ENCODE results near the gene JPT1. TPM values are rescaled to one million over a fixed set of nuclear protein-coding genes. Genes with fewer than 3 reads are reported as not detected.
A peak's percentile ranks its signal among the peaks of the same experiment; 100 is the strongest.
"Not testable (repeated sequence)": the region's sequence is repeated elsewhere in the genome, so short reads cannot be mapped to it uniquely, and the experiment has no call there.

JPT1 gene
- total and polyA plus RNA-seq, 2 donors (not counting 3 experiments of a cell fraction or from before 2014, with no cell fraction given), result 212 to 352 TPM

GRCh38 chr17:75159196-75160031 is 5.1 kb upstream of the JPT1 start:
- Histone ChIP-seq H3K9me3 (replicated peaks; ENCODE audit: control insufficient read depth, insufficient read depth, low read length) (no peaks in the 10 kb centered on the region), H3K36me3 (ENCODE audit: control insufficient read depth in 2 of 2, extremely low read depth in 1 of 2, insufficient read depth in 2 of 2, low read length in 2 of 2) (peaks cover 0 to 3% of the 10 kb centered on the region in 2 experiments), H2AFZ (ENCODE audit: low read depth, low read length) (no peak overlapping the region), H3K9ac (replicated peaks; ENCODE audit: extremely low read depth, insufficient read depth, low read length) (peak overlapping the region; percentile 24), H3K4me1 (ENCODE audit: control insufficient read depth, extremely low read depth, insufficient read depth, low read length) (peaks cover 23% of the 10 kb centered on the region), H3K9me1 (replicated peaks; ENCODE audit: control insufficient read depth, extremely low read depth, insufficient read depth, low read length) (no peaks in the 10 kb centered on the region), H3K27ac (ENCODE audit: insufficient read depth, low read depth, low read length) (peak overlapping the region; percentile 87), H3K4me2 (ENCODE audit: insufficient read depth, low read length) (peak overlapping the region; percentile 30), H3K79me2 (ENCODE audit: control insufficient read depth, insufficient read depth, low read length) (no peaks in the 10 kb centered on the region), H3K4me3 (replicated peaks in 1 of 3; ENCODE audit: insufficient read depth in 1 of 3, low read depth in 1 of 3, low read length in 3 of 3) (no peak overlapping the region), H3K27me3 (ENCODE audit: control insufficient read depth in 2 of 2, insufficient read depth in 2 of 2, low read length in 2 of 2) (no peaks in the 10 kb centered on the region), H4K20me1 (replicated peaks; ENCODE audit: control insufficient read depth, extremely low read depth, insufficient read depth, low read length) (no peaks in the 10 kb centered on the region)
- peak; percentile 35 for DNase-seq (ENCODE audit: low read depth, low spot score)
- dilution Hi-C loops (cut with MboI; ENCODE audit: extremely low pct_ligation_motif_present, low sequenced_read_pairs) (no loop called here), intact Hi-C loops (cut with micrococcal nuclease) (no loop called here)
- ChIA-PET POLR2A (interaction anchor here (0.5 to 0.6 kb wide), 3 partner anchors 16 to 318 kb away, joined by 3 to 7 read pairs (median 3); no protein-coding TSS in a partner anchor), CTCF (interaction anchor here (0.6 to 2.3 kb wide), 6 partner anchors 11 to 83 kb away, joined by 3 to 15 read pairs (median 3); no protein-coding TSS in a partner anchor)
- BruUV-seq (replicated peaks), result no TSS peak
- FAIRE-seq, result peak; percentile 77
- TF ChIP-seq POLR2AphosphoS5 (IDR thresholded peaks at IDR 0.05; ENCODE audit: insufficient read depth, low read depth, low read length), result no peak
- peak; percentile 17 for TF ChIP-seq JUN (IDR thresholded peaks at IDR 0.05; ENCODE audit: borderline replicate concordance, insufficient read depth, insufficient read length, low read depth)
- TF ChIP-seq POLR2A (IDR thresholded peaks at IDR 0.05; ENCODE audit: low read depth, low read length), result no peak
- no peak for TF ChIP-seq MAX (IDR thresholded peaks at IDR 0.05; ENCODE audit: insufficient read depth, insufficient read length)
- peak; percentile 32 for TF ChIP-seq GATA2 (IDR thresholded peaks at IDR 0.05; ENCODE audit: insufficient read depth, insufficient read length, low read depth, low read length)
- peak; percentile 9 for TF ChIP-seq FOS (IDR thresholded peaks at IDR 0.05; ENCODE audit: borderline replicate concordance, insufficient read depth, low read length)

GRCh38 chr17:75158480-75158879 is 4.2 kb upstream of the JPT1 start:
- H3K9me3 ChIP-seq (replicated peaks; ENCODE audit: control insufficient read depth, insufficient read depth, low read length); H3K9ac ChIP-seq (replicated peaks; ENCODE audit: extremely low read depth, insufficient read depth, low read length); dilution Hi-C loops (cut with MboI; ENCODE audit: extremely low pct_ligation_motif_present, low sequenced_read_pairs); intact Hi-C loops (cut with micrococcal nuclease); H2AFZ ChIP-seq (ENCODE audit: low read depth, low read length); H4K20me1 ChIP-seq (replicated peaks; ENCODE audit: control insufficient read depth, extremely low read depth, insufficient read depth, low read length); FAIRE-seq; POLR2A ChIA-PET; H3K4me3 ChIP-seq (replicated peaks in 1 of 3; ENCODE audit: insufficient read depth in 1 of 3, low read depth in 1 of 3, low read length in 3 of 3); H3K9me1 ChIP-seq (replicated peaks; ENCODE audit: control insufficient read depth, extremely low read depth, insufficient read depth, low read length); H3K27me3 ChIP-seq (ENCODE audit: control insufficient read depth in 2 of 2, insufficient read depth in 2 of 2, low read length in 2 of 2); H3K79me2 ChIP-seq (ENCODE audit: control insufficient read depth, insufficient read depth, low read length); H3K36me3 ChIP-seq (ENCODE audit: control insufficient read depth in 2 of 2, extremely low read depth in 1 of 2, insufficient read depth in 2 of 2, low read length in 2 of 2); H3K4me2 ChIP-seq (ENCODE audit: insufficient read depth, low read length); BruUV-seq (replicated peaks): not testable (repeated sequence)
- Histone ChIP-seq H3K27ac (ENCODE audit: insufficient read depth, low read depth, low read length) (peak overlapping the region; percentile 87), H3K4me1 (ENCODE audit: control insufficient read depth, extremely low read depth, insufficient read depth, low read length) (peaks cover 23% of the 10 kb centered on the region)
- CTCF ChIA-PET, result interaction anchor here (2.3 kb wide), 1 partner anchor 44 kb away, joined by 15 read pairs; no protein-coding TSS in a partner anchor
- DNase-seq (ENCODE audit: low read depth, low spot score), result peak; percentile 26
